ENCODE results near the gene PHF11. TPM values are rescaled to one million over a fixed set of nuclear protein-coding genes. Genes with fewer than 3 reads are reported as not detected.

The PHF11 gene
- total and polyA plus RNA-seq, 2 donors (not counting 3 experiments of a cell fraction or from before 2014, with no cell fraction given): 12.9 to 32.4 TPM

- peaks cover 19% of the 10 kb centered on the region for H3K4me1 ChIP-seq (ENCODE audit: control insufficient read depth, extremely low read depth, insufficient read depth, low read length)
- H3K9me1 ChIP-seq (replicated peaks; ENCODE audit: control insufficient read depth, extremely low read depth, insufficient read depth, low read length): no peaks in the 10 kb centered on the region
- ChIA-PET POLR2A (no interaction called here), CTCF (no interaction called here)
- BruUV-seq (replicated peaks): no TSS peak
- H3K27ac ChIP-seq (ENCODE audit: insufficient read depth, low read depth, low read length): no peak overlapping the region
- DNase-seq (ENCODE audit: low read depth, low spot score) (no peak), FAIRE-seq (no peak)
- H3K27me3 ChIP-seq (ENCODE audit: control insufficient read depth in 2 of 2, insufficient read depth in 2 of 2, low read length in 2 of 2): no peaks in the 10 kb centered on the region
- H3K79me2 ChIP-seq (ENCODE audit: control insufficient read depth, insufficient read depth, low read length): no peaks in the 10 kb centered on the region
- H3K4me2 ChIP-seq (ENCODE audit: insufficient read depth, low read length): no peak overlapping the region
- H3K4me3 ChIP-seq (replicated peaks in 1 of 3; ENCODE audit: insufficient read depth in 1 of 3, low read depth in 1 of 3, low read length in 3 of 3): no peak overlapping the region
- no peaks in the 10 kb centered on the region for H3K9me3 ChIP-seq (replicated peaks; ENCODE audit: control insufficient read depth, insufficient read depth, low read length)
- H3K9ac ChIP-seq (replicated peaks; ENCODE audit: extremely low read depth, insufficient read depth, low read length): no peak overlapping the region
- no peaks in the 10 kb centered on the region for H4K20me1 ChIP-seq (replicated peaks; ENCODE audit: control insufficient read depth, extremely low read depth, insufficient read depth, low read length)
- intact Hi-C loops (cut with micrococcal nuclease): no loop called here
- dilution Hi-C loops (cut with MboI; ENCODE audit: extremely low pct_ligation_motif_present, low sequenced_read_pairs): no loop called here
- no peaks in the 10 kb centered on the region for H3K36me3 ChIP-seq (ENCODE audit: control insufficient read depth in 2 of 2, extremely low read depth in 1 of 2, insufficient read depth in 2 of 2, low read length in 2 of 2)
- TF ChIP-seq EZH2 (IDR thresholded peaks at IDR 0.05; ENCODE audit: borderline replicate concordance, low read depth, low read length, severe bottlenecking): no peak
- no peak for TF ChIP-seq JUN (IDR thresholded peaks at IDR 0.05; ENCODE audit: borderline replicate concordance, insufficient read depth, insufficient read length, low read depth)
- TF ChIP-seq, protein P1, sequence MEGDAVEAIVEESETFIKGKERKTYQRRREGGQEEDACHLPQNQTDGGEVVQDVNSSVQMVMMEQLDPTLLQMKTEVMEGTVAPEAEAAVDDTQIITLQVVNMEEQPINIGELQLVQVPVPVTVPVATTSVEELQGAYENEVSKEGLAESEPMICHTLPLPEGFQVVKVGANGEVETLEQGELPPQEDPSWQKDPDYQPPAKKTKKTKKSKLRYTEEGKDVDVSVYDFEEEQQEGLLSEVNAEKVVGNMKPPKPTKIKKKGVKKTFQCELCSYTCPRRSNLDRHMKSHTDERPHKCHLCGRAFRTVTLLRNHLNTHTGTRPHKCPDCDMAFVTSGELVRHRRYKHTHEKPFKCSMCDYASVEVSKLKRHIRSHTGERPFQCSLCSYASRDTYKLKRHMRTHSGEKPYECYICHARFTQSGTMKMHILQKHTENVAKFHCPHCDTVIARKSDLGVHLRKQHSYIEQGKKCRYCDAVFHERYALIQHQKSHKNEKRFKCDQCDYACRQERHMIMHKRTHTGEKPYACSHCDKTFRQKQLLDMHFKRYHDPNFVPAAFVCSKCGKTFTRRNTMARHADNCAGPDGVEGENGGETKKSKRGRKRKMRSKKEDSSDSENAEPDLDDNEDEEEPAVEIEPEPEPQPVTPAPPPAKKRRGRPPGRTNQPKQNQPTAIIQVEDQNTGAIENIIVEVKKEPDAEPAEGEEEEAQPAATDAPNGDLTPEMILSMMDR (IDR thresholded peaks at IDR 0.05; ENCODE audit: extremely low read depth in 1 of 2, insufficient read depth in 1 of 2, low read depth in 1 of 2, low read length in 2 of 2): no peak
- no peak for TF ChIP-seq FOS (IDR thresholded peaks at IDR 0.05; ENCODE audit: borderline replicate concordance, insufficient read depth, low read length)
- TF ChIP-seq POLR2A (IDR thresholded peaks at IDR 0.05; ENCODE audit: low read depth, low read length): no peak
- TF ChIP-seq, protein P2, sequence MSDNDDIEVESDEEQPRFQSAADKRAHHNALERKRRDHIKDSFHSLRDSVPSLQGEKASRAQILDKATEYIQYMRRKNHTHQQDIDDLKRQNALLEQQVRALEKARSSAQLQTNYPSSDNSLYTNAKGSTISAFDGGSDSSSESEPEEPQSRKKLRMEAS (IDR thresholded peaks at IDR 0.05; ENCODE audit: insufficient read depth, insufficient read length): no peak
- no peak for TF ChIP-seq MYC (IDR thresholded peaks at IDR 0.05; ENCODE audit: low read depth, low read length)
- no peak for TF ChIP-seq GATA2 (IDR thresholded peaks at IDR 0.05; ENCODE audit: insufficient read depth, insufficient read length, low read depth, low read length)
- no peak for TF ChIP-seq POLR2AphosphoS5 (IDR thresholded peaks at IDR 0.05; ENCODE audit: insufficient read depth, low read depth, low read length)
- no peak overlapping the region for H2AFZ ChIP-seq (ENCODE audit: low read depth, low read length)
These were observed 49.3 kb upstream of the PHF11 start for GRCh38 chr13:49446473-49446872.

All from endothelial cell of umbilical vein (primary cell).